OCI-LY7 (cell line): ENCODE measurements around the gene RAPGEF6. TPM values are rescaled to one million over a fixed set of nuclear protein-coding genes. Genes with fewer than 3 reads are reported as not detected.
A peak's percentile ranks its signal among the peaks of the same experiment; 100 is the strongest.
"Not testable (repeated sequence)": the region's sequence is repeated elsewhere in the genome, so short reads cannot be mapped to it uniquely, and the experiment has no call there.

ENCODE experiments used
- BruUV-seq: library from RNA; stranded (reverse); fragments of 400-500 nt; replicated peaks from 2 replicates; lab custom pipeline; 2021; lab: Mats Ljungman, UMichigan
- CTCF ChIA-PET: fragments of 300-600 bp; sonication (Branson Sonifier 250); formaldehyde crosslinking; loops from one replicate; lab custom pipeline; 2022; ENCODE audit warnings: antibody characterized with exemption; ENCODE audit not compliant: unreplicated experiment; lab: Charles Lee
- POLR2A ChIA-PET: fragments of 300-600 bp; sonication (Branson Sonifier 250); formaldehyde crosslinking; loops from one replicate; lab custom pipeline; 2022; ENCODE audit warnings: antibody characterized with exemption; lab: Charles Lee
- DNase-seq: peaks from one replicate; pipeline ENCODE4 v3.0.0-alpha.2; 2015; ENCODE audit warnings: low spot score
- H2AFZ ChIP-seq: fragments of 200-600 bp; sonication (generic), shearing (Covaris generic); 2 replicates; pipeline ENCODE4 v1.6.1; 2014; ENCODE audit warnings: mild to moderate bottlenecking, antibody characterized with exemption, low read length, moderate library complexity
- H3K27ac ChIP-seq: fragments of 200-600 bp; sonication (generic); 2 replicates; pipeline ENCODE4 v1.5.1; 2014; ENCODE audit warnings: mixed run types, low read depth, mild to moderate bottlenecking, moderate library complexity, low read length, inconsistent platforms; ENCODE audit not compliant: poor library complexity, severe bottlenecking
- H3K36me3 ChIP-seq: fragments of 200-600 bp; sonication (generic); 2 replicates; pipeline ENCODE4 v1.6.1; 2014; ENCODE audit warnings: mild to moderate bottlenecking, antibody characterized with exemption, low read length, moderate library complexity, mixed read lengths; ENCODE audit not compliant: insufficient read depth
- H3K4me1 ChIP-seq: fragments of 200-600 bp; sonication (generic); 2 replicates; pipeline ENCODE4 v1.5.1; 2014; ENCODE audit warnings: mild to moderate bottlenecking, low read length; ENCODE audit not compliant: insufficient read depth, poor library complexity, severe bottlenecking
- H3K4me2 ChIP-seq: fragments of 200-600 bp; sonication (generic); 2 replicates; pipeline ENCODE4 v1.6.1; 2014; ENCODE audit warnings: mild to moderate bottlenecking, low read length
- H3K4me3 ChIP-seq: fragments of 200-600 bp; sonication (generic); 2 replicates; pipeline ENCODE4 v1.5.1; 2014; ENCODE audit warnings: mild to moderate bottlenecking, low read depth, low read length; ENCODE audit not compliant: poor library complexity, severe bottlenecking
- H3K79me2 ChIP-seq: fragments of 200-600 bp; sonication (generic); 2 replicates; pipeline ENCODE4 v1.6.1; 2016; ENCODE audit warnings: low read depth, mild to moderate bottlenecking, low read length, moderate library complexity, mixed read lengths; ENCODE audit not compliant: insufficient read depth
- H3K9me2 ChIP-seq: fragments of 200-600 bp; sonication (generic); 2 replicates; pipeline ENCODE4 v1.6.1; 2016; ENCODE audit warnings: mild to moderate bottlenecking, low read length, mixed read lengths; ENCODE audit not compliant: insufficient read depth
- H3K9me3 ChIP-seq: fragments of 200-600 bp; sonication (generic); 2 replicates; pipeline ENCODE4 v1.6.1; 2014; ENCODE audit warnings: mild to moderate bottlenecking, mixed run types, low read length, mixed read lengths
- H4K20me1 ChIP-seq: fragments of 200-600 bp; sonication (generic); 2 replicates; pipeline ENCODE4 v1.6.1; 2014; ENCODE audit warnings: mild to moderate bottlenecking, antibody characterized with exemption, low read length, moderate library complexity, mixed read lengths; ENCODE audit not compliant: insufficient read depth
- EZH2phosphoT487 ChIP-seq: fragments of 200-600 bp; sonication (generic); IDR thresholded peaks from 2 replicates; pipeline ENCODE4 v1.6.1; 2018; ENCODE audit warnings: low read depth, borderline replicate concordance, mild to moderate bottlenecking, mixed run types, antibody characterized with exemption, low read length, moderate library complexity, mixed read lengths
- intact Hi-C: fragments of 100-400 bp; cut with micrococcal nuclease; formaldehyde crosslinking; loops from one replicate; pipeline ENCODE4 v1.10.0; 2022; ENCODE audit not compliant: unreplicated experiment
- total RNA-seq, 2 experiments: library from RNA; depleted of rRNA in 1 of 2; stranded (reverse); fragments of >200 nt in 1 of 2; shearing (Covaris generic) in 1 of 2; gene quantifications; 2 replicates each; pipeline ENCODE4 v1.2.3, GENCODE V29; 2014 to 2022
- TF ChIP-seq, protein P1 (sequence below): fragments of 200-600 bp; sonication (generic); conservative IDR thresholded peaks from 2 replicates; pipeline ENCODE4 v1.5.1; 2014; ENCODE audit warnings: mild to moderate bottlenecking, antibody characterized with exemption, low read length, moderate library complexity, mixed read lengths

Gene RAPGEF6
- total RNA-seq, 2 experiments from 2014 or later: 39.6 to 50.8 TPM

GRCh38 chr5:131627207-131627865 is 7.7 kb downstream of the RAPGEF6 start:
- Histone ChIP-seq H3K9me2 (no peaks in the 10 kb centered on the region), H3K4me3 (no peak overlapping the region), H3K4me2 (0 out of 2 replicates have a peak overlapping the region, but pooled peaks have one; percentile 10), H3K27ac (no peak overlapping the region), H3K4me1 (peaks cover 49% of the 10 kb centered on the region), H4K20me1 (peaks cover 69% of the 10 kb centered on the region), H3K9me3 (no peaks in the 10 kb centered on the region), H3K79me2 (peaks cover 100% of the 10 kb centered on the region), H2AFZ (no peak overlapping the region), H3K36me3 (peaks cover 80% of the 10 kb centered on the region)
- BruUV-seq: no TSS peak
- ChIA-PET POLR2A (interaction anchor here (1.0 to 3.2 kb wide), 5 partner anchors 9 to 22 kb away, joined by 3 to 20 read pairs (median 3); no protein-coding TSS in a partner anchor), CTCF (no interaction called here)
- intact Hi-C loops: no loop called here
- TF ChIP-seq, protein P1, sequence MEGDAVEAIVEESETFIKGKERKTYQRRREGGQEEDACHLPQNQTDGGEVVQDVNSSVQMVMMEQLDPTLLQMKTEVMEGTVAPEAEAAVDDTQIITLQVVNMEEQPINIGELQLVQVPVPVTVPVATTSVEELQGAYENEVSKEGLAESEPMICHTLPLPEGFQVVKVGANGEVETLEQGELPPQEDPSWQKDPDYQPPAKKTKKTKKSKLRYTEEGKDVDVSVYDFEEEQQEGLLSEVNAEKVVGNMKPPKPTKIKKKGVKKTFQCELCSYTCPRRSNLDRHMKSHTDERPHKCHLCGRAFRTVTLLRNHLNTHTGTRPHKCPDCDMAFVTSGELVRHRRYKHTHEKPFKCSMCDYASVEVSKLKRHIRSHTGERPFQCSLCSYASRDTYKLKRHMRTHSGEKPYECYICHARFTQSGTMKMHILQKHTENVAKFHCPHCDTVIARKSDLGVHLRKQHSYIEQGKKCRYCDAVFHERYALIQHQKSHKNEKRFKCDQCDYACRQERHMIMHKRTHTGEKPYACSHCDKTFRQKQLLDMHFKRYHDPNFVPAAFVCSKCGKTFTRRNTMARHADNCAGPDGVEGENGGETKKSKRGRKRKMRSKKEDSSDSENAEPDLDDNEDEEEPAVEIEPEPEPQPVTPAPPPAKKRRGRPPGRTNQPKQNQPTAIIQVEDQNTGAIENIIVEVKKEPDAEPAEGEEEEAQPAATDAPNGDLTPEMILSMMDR: no peak
- no peak for TF ChIP-seq EZH2phosphoT487
- DNase-seq: no peak

GRCh38 chr5:131622633-131623032 is 12.4 kb downstream of the RAPGEF6 start:
- TF ChIP-seq, protein P1: no peak
- no peak for TF ChIP-seq EZH2phosphoT487
- no peak overlapping the region for H3K27ac ChIP-seq
- no peak overlapping the region for H2AFZ ChIP-seq
- no peaks in the 10 kb centered on the region for H3K9me3 ChIP-seq
- ChIA-PET POLR2A (no interaction called here), CTCF (interaction anchor here (0.6 kb wide), 1 partner anchor 374 kb away, joined by 6 read pairs; no protein-coding TSS in a partner anchor)
- no peak overlapping the region for H3K4me2 ChIP-seq
- H3K4me1 ChIP-seq: peaks cover 13% of the 10 kb centered on the region
- peaks cover 81% of the 10 kb centered on the region for H3K36me3 ChIP-seq
- DNase-seq: no peak
- peaks cover 52% of the 10 kb centered on the region for H4K20me1 ChIP-seq
- no peak overlapping the region for H3K4me3 ChIP-seq
- H3K79me2 ChIP-seq: peaks cover 100% of the 10 kb centered on the region
- BruUV-seq: no TSS peak
- intact Hi-C loops: no loop called here
- no peaks in the 10 kb centered on the region for H3K9me2 ChIP-seq

DNA sequence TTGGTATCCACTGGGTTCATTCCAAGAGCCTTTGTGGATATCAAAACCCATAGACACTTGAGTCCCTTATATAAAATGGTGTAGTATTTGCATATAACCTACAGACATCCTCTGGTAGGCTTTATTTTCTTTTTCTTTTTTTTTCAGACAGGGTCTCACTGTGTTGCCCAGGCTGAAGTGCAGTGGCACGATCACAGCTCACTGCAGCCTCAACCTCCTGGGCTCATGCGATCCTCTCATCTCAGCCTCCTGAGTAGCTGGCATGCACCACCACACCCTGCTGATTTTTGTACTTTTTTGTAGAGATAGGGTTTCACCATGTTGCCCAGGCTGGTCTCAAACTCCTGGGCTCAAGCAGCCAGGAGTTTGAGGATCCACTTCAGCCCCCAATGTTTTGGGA is 13.9 kb downstream of the RAPGEF6 start:
- Histone ChIP-seq H3K79me2 (peaks cover 100% of the 10 kb centered on the region), H4K20me1 (peaks cover 41% of the 10 kb centered on the region), H3K36me3 (peaks cover 87% of the 10 kb centered on the region)
- POLR2A ChIA-PET, H2AFZ ChIP-seq, H3K4me1 ChIP-seq, H3K4me2 ChIP-seq, CTCF ChIA-PET, DNase-seq, H3K27ac ChIP-seq, BruUV-seq, intact Hi-C loops, H3K9me2 ChIP-seq, H3K9me3 ChIP-seq, H3K4me3 ChIP-seq: not testable (repeated sequence)
